Occipital lobe (tissue), 2 donors: ENCODE results near the gene AMDHD2. TPM values are rescaled to one million over a fixed set of nuclear protein-coding genes. Genes with fewer than 3 reads are reported as not detected.

Experiments used
- DNase-seq: peaks from one replicate; lab custom pipeline; 2025; lab: John Stamatoyannopoulos, UW
- total RNA-seq: library from RNA; depleted of rRNA; stranded (reverse); fragments of >200 nt; gene quantifications from one replicate; pipeline ENCODE4 v1.2.3, GENCODE V29; 2014

Gene AMDHD2
- total RNA-seq, 1 donor from 2014 or later: 12.9 TPM

DNA sequence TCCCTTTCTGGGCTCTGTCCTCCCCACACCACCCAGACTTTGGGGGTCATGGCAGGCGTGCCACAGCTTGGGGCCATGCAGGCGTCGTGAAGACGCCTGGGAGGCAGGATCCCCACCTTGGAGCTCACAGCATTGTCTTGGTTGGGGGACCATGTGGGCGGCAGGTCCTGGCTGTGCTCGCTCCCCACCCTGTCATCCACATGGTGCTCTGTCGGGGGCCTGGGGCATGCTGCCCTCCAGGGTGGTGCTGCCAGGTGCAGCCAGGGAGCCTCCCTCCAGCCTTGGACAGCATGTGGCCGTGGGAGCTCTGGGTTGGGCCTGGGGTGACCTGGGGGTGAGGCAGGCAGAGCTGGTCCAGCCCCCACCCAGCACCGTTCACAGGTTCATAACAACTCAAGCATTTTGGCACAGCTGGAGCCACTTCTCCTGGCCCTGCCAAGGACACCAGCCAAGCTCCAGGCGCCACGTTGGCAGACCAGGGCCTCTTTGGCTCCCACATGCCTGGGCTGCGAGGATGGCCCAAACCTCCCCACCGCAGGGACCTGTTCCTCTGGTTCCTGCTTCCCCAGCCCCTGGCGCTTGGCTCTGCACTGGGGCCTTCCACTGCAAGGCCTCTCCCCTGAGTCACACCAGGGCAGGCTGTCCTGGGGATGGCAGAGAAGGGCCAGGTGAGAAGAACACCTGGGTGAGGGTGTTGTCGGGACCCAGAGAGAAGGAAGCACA, 21.5 kb upstream of the AMDHD2 start:
- no peak for DNase-seq

- DNase-seq: no peak
Observed at GRCh38 chr16:2499454-2499853, 20.7 kb upstream of the AMDHD2 start.

DNA sequence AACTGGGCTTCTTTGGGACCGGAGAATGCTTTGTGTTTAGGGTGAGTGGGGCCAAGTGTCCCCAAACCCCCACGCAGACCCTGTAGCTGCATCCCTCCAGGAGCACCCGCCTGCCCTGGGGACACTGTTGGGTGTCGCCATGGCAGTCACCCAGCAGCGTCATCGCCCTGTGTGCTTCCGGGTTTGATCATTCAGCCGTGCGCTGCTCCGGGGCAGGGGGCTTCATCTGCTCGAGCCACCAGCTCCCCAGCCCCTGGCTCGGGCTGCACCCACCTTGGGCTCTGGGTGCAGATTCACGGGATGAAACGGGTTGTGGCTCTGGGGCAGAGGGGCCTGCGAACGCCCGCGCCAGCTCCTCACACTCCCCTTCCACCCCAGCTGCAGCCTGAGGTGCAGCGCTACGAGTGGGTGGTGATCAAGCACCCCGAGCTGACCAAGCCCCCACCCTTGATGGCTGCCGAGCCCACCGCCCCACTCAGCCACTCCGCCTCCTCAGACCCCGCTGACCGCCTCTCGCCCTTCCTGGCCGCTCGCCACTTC, 20.2 kb upstream of the AMDHD2 start:
- no peak for DNase-seq

- no peak for DNase-seq
Observed at GRCh38 chr16:2500430-2500917, 19.7 kb upstream of the AMDHD2 start.

DNA sequence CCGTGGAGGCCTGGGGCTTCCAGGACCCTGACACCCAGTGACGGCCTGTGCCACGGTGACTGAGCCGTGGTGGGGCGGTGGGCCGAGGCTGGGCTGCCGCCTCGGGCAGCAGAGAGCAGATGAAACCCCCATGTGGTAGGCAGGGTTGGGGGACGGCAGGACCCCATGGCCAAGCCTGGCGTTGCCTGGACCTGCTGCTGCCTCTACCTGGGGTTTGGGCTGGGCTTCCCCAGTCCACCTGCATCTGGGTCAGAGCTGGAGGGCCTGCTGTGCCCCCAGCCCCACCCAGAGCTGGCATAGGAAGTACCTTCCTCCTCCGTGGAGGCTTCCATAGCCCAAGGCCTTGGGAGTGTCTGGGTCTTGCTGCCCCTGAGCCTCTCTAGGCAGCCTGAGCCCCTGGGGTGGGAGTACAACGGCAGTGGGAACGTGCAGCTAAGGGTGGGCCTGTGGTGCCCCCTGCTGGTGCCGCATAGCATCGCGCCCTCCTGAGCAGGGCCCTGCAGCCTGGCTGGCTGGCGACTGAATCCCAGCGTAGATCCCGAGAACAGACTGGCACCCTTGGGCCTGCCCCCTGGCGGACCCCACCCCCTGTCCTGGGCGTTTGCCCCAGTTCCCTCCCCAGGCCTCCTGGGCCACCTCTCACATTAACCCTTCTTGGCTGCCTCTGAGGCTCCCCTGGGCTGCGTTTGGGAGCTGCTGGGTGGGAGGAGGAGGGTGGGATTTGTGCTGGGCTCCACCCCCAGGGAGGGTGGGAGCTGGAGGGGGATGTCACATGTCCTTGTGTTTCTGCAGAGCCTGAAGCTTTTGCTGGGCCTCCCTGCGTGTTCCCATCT, 19.0 kb upstream of the AMDHD2 start:
- DNase-seq: peak; percentile 89

DNA sequence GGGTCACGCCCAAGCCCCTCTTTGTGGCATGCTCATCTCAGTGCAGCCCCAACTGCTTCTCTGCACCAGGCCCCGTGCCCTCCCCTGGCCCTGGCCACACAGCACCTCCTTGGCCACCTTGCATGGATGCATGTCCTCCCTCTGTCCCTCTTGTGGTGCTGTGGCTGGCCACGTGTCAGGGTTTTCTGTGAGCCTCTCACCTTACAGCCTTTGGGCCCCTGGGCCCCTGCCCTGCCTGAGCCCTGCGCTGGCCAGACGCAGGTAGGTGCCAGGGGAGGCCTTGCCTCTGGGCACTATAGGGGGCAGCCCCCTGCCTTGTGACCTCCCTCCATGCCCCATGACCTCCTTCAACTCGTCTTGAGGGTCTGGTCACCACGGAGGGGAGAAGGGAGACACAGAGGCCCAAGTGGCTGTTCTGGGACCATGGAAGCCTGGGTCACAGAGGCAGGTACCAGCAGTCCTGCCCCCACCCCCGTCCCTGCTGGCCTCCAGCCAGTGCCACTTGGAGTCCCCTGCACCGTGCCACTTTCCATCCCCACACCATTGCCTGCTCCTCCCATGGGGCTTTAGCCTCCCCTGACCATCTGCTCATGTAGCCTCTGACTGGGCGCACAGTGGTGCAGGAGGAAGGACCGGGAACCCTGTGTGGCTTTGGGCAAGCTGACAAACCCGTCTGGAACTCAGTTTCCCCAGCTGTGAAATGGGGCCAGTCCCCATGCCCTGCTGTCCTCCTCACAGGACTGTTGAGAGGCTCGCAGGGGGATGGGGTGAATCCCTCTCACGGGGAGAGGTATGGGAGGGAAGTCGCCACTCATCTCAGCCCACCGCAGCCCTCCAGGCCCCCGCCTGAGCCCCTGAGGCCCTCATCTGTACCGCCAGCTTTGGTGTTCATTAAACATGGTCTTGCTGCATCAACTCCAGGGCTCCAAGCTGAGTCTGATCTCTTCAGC, 17.9 kb upstream of the AMDHD2 start:
- no peak for DNase-seq

- no peak for DNase-seq
Observed at GRCh38 chr16:2505695-2506094, 14.5 kb upstream of the AMDHD2 start.

GRCh38 chr16:2507052-2507659, 13.0 kb upstream of the AMDHD2 start:
- no peak for DNase-seq

DNA sequence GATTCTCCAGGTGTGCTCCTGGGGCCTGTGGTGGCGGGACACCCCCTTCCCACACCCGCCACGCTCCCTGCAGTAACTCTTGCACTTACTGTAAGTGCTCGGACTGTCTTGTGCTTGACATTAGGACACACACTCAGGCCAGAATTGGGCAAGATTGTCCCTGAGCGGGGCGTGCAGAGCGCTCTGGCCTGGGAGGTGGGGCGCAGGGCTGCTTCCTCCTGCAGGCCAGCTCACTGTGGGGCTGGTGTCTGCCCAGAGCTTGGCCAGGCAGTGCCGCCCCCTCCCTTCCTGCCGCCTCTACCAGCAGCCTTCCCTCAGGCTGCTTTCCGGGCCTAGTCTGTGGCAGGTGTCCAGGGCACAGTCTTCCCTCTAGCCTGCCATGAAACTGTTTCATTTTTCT, 12.5 kb upstream of the AMDHD2 start:
- no peak for DNase-seq

GRCh38 chr16:2508722-2509400, 11.3 kb upstream of the AMDHD2 start:
- no peak for DNase-seq

GRCh38 chr16:2511128-2511800, 8.9 kb upstream of the AMDHD2 start:
- peak; percentile 47 for DNase-seq

- no peak for DNase-seq
Observed at GRCh38 chr16:2511996-2512734, 8.0 kb upstream of the AMDHD2 start.

GRCh38 chr16:2512735-2513404, 7.3 kb upstream of the AMDHD2 start:
- DNase-seq: no peak

DNA sequence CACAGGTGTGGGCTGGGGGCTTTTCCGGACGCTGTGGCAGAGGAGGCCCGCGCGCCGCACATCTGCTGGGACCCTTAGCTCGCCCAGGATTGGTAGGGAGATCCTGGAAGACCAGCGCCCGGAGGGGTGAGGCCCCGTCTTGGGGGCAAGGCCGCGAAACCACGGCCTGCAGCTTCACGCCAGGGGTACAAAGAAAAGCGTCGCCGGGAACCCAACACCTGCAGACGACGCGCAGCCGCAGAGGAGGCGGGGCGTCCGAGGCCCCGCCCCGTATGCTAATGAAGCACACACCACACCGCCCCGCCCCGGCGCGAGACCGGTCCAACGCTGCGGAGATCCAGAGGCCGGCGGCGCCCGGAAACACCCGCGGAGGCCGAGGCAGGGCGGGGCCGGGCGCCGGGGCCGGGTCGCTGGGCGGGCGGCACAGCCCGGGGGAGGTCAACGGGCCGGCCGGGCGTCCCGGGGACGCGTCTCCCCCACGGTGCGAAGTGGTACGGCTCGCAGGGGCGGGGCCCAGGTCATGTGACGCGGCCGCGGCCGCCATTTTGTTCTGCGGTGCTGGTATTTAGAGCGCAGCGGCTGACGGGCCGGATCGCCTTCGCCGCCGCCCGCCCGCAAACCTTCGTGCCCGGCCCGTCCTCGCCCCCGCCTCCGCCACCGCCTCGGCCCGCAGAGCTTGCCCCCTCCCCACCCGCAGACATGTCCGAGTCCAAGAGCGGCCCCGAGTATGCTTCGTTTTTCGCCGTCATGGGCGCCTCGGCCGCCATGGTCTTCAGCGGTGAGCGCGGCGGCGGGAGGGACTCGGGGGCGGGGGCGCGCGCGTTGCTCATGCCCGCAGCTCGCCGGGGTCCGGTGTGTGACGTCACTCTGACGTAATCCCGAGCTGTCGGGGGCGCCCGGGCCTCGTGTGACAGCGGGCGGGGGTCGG, 6.5 kb upstream of the AMDHD2 start, which contains the start of gene ATP6V0C:
Gene ATP6V0C (plus strand): TSS at position 548 of the 928 bp plus-strand sequence. CDS start 152 bp downstream, at position 700.
- peak; percentile 87 for DNase-seq

GRCh38 chr16:2514333-2515179, 5.6 kb upstream of the AMDHD2 start:
- no peak for DNase-seq

DNA sequence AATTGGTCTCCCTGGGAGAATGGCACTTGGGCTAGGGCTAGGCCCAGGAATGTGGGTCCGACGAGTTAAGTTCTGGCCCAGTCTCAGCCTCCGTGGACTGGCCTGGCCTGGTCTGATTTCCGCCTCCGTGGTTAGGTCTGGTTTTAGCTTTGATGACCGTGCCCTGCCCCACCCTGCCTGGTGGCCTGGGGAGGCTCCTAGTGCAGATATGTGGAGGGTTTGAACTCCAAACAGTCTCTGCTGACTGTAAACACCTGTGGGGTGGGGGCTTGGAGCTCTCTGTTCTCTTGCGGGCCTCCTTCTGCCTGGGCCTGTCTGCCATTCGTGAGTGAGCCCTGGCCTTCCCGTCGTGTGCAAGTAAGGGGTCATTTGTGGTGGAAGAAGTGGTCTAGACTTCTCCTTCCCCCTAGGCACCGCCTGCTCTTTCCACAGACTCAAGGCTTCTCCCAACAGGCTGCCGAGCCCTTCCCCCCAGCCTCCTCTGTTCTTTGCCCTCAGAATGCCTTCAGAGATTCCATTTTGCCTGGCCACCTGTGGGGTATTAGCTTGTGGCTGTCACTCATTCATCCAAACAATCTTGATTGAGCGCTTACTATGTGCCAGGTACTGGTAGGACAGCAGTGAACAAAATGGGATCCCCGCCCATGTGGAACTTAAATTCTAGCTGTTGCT, 4.9 kb upstream of the AMDHD2 start:
- DNase-seq: no peak
